Measurements from ENCODE around the gene CDH11. TPM values are rescaled to one million over a fixed set of nuclear protein-coding genes. Genes with fewer than 3 reads are reported as not detected.

The CDH11 gene
- total RNA-seq, 1 experiment from 2014 or later = 5.4 TPM

- peaks cover 3% of the 10 kb centered on the region; the same call in 1 of the 2 replicates for H3K27me3 Mint-ChIP-seq (ENCODE audit: low read depth)
These were observed 52.1 kb downstream of the CDH11 start for GRCh38 chr16:65069766-65070165.

More at GRCh38 chr16:65069766-65070165, 52.1 kb downstream of the CDH11 start:
- no peak overlapping the region for H2BK15ac ChIP-seq (ENCODE audit: low read depth, low read length)
- H3K79me2 ChIP-seq (ENCODE audit: insufficient read depth, low read length) = no peaks in the 10 kb centered on the region
- no peak overlapping the region for H3K4ac ChIP-seq (ENCODE audit: low read depth, low read length)
- H3K9me3 Mint-ChIP-seq = no peaks in the 10 kb centered on the region
- H3K14ac ChIP-seq (ENCODE audit: insufficient read depth, low read length) = no peak overlapping the region
- no peak overlapping the region for H3K23ac ChIP-seq (ENCODE audit: insufficient read length, low read depth, low read length)
- H3K27ac Mint-ChIP-seq = no peak overlapping the region
- H3K79me1 ChIP-seq (ENCODE audit: insufficient read depth, low read depth, low read length, poor library complexity, severe bottlenecking) = no peaks in the 10 kb centered on the region
- no peak overlapping the region for H4K8ac ChIP-seq (replicated peaks; ENCODE audit: insufficient read length, low read depth, low read length)
- no peak overlapping the region for H2AK5ac ChIP-seq (ENCODE audit: insufficient read length, low read length)
- H3K4me3 Mint-ChIP-seq = no peak overlapping the region
- no peak overlapping the region for H3K9ac ChIP-seq (ENCODE audit: extremely low read depth, insufficient read length, low read length)
- H3K4me1 Mint-ChIP-seq = peaks cover 13 to 15% of the 10 kb centered on the region in 2 experiments
- H3K27ac ChIP-seq (ENCODE audit: insufficient read length, low read depth, low read length) = no peak overlapping the region
- no peak overlapping the region for H3K56ac ChIP-seq (ENCODE audit: insufficient read length, low read depth, low read length)
- DNase-seq = no peak
- no peak overlapping the region for H4K91ac ChIP-seq (ENCODE audit: insufficient read length, low read depth, low read length)
- no peak overlapping the region for H4K5ac ChIP-seq (ENCODE audit: insufficient read length, low read depth, low read length)
- H3T11ph ChIP-seq (ENCODE audit: low read length) = no peak overlapping the region
- no peak overlapping the region for H2BK120ac ChIP-seq (ENCODE audit: low read depth, low read length, poor library complexity, severe bottlenecking)
- no peak overlapping the region for H2BK12ac ChIP-seq (ENCODE audit: insufficient read length, low read depth, low read length)
- H2AFZ ChIP-seq (ENCODE audit: low read length) = no peak overlapping the region
- no peaks in the 10 kb centered on the region for H3K9me3 ChIP-seq (ENCODE audit: control insufficient read depth, low read depth, low read length)
- TF ChIP-seq, protein P1, sequence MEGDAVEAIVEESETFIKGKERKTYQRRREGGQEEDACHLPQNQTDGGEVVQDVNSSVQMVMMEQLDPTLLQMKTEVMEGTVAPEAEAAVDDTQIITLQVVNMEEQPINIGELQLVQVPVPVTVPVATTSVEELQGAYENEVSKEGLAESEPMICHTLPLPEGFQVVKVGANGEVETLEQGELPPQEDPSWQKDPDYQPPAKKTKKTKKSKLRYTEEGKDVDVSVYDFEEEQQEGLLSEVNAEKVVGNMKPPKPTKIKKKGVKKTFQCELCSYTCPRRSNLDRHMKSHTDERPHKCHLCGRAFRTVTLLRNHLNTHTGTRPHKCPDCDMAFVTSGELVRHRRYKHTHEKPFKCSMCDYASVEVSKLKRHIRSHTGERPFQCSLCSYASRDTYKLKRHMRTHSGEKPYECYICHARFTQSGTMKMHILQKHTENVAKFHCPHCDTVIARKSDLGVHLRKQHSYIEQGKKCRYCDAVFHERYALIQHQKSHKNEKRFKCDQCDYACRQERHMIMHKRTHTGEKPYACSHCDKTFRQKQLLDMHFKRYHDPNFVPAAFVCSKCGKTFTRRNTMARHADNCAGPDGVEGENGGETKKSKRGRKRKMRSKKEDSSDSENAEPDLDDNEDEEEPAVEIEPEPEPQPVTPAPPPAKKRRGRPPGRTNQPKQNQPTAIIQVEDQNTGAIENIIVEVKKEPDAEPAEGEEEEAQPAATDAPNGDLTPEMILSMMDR (conservative IDR thresholded peaks at IDR 0.05) = no peak
- no CpG with 5 or more reads among the region's 2 CpGs for WGBS (ENCODE audit: extremely low coverage, insufficient read length, low lambda C conversion rate)
- no peak overlapping the region for H2BK20ac ChIP-seq (ENCODE audit: low read depth, low read length, poor library complexity, severe bottlenecking)
- no peaks in the 10 kb centered on the region for H4K20me1 ChIP-seq (ENCODE audit: control insufficient read depth, insufficient read depth, insufficient read length)
- no peaks in the 10 kb centered on the region for H3K27me3 ChIP-seq (ENCODE audit: insufficient read depth, low read length)
- no peaks in the 10 kb centered on the region for H3K23me2 ChIP-seq (ENCODE audit: insufficient read length, low read depth, low read length, poor library complexity, severe bottlenecking)
- no peaks in the 10 kb centered on the region; the same call in 1 of the 2 replicates for H3K4me1 ChIP-seq (ENCODE audit: insufficient read depth, low read length)
- H3K18ac ChIP-seq (ENCODE audit: insufficient read length, low read depth, low read length) = no peak overlapping the region
- no peak overlapping the region for H3K4me2 ChIP-seq (ENCODE audit: insufficient read depth, insufficient read length, low read length)
- H2BK5ac ChIP-seq (ENCODE audit: insufficient read length, low read length) = no peak overlapping the region
- no peaks in the 10 kb centered on the region; a peak in 1 of 7 replicates for H3K36me3 Mint-ChIP-seq (ENCODE audit: insufficient read depth in 1 of 3, low read depth in 3 of 3)
